GM21447 (cell line): Measurements from ENCODE around the gene HOMEZ.
A peak's percentile ranks its signal among the peaks of the same experiment; 100 is the strongest.

Source experiments
- ATAC-seq: cut with Tn5 transposase; IDR thresholded peaks from one replicate; pipeline ENCODE4 v1.9.1; 2021; ENCODE audit not compliant: unreplicated experiment

Gene HOMEZ

DNA sequence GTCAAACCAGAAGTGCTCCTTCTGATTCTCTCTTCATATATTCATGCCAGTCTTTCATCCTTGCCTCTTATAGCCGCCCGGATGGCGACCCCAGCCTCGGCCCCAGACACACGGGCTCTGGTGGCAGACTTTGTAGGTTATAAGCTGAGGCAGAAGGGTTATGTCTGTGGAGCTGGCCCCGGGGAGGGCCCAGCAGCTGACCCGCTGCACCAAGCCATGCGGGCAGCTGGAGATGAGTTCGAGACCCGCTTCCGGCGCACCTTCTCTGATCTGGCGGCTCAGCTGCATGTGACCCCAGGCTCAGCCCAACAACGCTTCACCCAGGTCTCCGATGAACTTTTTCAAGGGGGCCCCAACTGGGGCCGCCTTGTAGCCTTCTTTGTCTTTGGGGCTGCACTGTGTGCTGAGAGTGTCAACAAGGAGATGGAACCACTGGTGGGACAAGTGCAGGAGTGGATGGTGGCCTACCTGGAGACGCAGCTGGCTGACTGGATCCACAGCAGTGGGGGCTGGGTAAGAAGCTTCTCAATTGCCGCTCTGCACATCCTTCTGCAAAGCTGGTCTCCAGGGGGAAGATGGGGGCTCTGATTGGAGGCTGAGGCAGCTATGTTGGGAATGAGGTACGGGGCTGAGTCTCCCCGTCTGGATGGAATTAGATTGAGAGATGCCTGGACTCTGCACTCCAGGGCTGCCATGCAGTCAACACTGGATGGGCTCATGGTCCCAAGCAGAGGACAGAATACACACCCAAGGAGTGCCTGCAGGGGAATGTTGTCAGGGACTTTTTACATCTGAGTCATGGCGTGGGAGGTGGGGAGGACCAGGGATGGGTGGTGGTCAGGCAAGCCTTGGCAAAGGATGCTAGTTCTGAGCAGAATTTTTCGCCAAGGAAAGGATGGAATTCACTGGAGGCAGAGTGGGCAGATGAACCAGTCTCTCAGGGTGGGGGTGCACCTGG, 22.0 kb upstream of the HOMEZ start:
- no peak for ATAC-seq

GRCh38 chr14:23307146-23307530, 21.2 kb upstream of the HOMEZ start:
- ATAC-seq, result no peak

DNA sequence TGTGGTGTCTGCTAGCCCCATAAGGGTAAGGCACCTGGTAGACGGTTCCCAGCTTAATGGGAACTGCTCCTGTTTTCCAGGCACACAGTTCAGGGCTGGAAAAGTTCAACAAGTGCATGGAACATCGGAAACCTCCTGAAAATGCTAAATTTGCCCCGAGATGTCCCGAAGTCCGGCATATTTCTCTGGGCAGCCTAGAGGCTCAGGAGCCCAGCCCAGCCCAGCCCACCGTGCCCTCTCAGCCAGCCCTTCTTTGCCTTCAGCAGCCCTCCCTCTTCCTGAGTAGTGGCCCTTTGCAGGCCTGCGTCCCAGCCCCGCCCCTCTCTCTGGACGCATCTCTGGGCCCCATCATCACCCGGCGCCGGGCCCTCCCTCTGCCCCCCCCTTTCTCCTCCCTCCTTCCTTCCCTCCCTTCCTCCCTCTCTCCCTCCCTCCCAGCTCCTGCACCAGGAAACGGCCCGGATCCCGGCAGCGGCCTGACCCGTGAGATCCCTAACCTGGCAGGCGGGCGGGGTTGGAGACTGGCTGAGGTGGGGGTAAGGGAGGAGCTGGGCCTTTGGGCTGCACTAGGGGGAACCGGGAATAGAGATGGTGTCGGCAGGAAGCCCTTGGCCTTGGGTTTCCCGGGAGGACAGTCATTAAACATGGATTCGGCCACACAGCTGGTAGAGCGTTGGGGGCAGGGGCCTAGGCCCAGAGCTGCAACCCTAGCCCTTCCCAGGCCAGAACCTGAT, 20.6 kb upstream of the HOMEZ start, which contains the start of gene BCL2L2:
Gene BCL2L2, plus strand, starts transcription at position 422 of the 734 bp plus-strand sequence. CDS start 935 bp downstream, outside the sequence.
- no peak for ATAC-seq

DNA sequence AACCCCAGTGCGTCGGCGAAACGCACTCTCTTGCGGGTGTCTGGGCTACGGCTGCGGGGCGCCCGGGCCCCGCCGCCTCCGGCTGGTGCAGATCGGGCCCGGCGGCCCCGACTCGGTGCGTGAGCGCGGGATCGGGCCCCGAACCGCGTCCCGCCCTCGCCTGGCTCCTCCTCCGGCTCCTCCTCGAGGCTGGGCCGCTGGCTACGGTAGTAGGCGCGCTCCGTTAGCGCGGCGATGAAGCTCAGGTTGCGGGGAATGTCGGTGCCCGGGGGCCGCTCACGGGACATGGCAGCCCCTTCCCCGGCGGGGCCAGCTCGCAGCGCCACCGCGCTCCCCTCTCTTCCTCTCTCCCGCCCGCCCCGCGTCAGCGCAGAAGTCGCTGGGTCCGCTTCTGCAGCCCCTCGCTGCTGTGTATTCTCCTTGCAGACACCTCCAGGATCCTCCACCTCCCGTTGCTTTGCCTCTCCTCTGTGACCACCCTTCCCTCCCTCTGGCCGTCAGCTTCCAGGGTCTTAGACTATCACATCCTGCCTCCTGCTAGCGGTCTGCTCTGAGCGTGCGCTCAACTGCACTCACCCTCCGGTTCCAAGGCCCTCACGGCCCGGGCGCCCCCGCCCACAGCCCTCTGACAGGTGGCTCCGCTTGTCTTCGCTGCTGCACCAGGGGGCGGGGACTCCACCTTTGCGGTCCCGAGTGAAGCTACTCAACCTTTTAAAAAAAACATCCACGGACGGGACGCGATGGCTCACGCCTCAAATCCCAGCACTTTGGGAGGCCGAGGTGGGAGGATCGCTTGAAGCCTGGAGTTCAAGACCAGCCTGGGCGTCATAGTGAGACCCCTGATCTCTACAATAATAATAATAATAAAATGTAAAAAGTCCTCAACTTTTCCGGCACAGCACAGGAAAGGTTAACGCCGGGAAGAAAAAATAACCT, 16.6 kb upstream of the HOMEZ start, which contains the start of gene PPP1R3E:
Gene PPP1R3E, minus strand, starts transcription at position 570 of the 936 bp plus-strand sequence. Its CDS starts 283 bp downstream, at position 287.
- peak; percentile 34 for ATAC-seq

GRCh38 chr14:23301969-23302289, 16.0 kb upstream of the HOMEZ start:
- peak; percentile 9 for ATAC-seq

DNA sequence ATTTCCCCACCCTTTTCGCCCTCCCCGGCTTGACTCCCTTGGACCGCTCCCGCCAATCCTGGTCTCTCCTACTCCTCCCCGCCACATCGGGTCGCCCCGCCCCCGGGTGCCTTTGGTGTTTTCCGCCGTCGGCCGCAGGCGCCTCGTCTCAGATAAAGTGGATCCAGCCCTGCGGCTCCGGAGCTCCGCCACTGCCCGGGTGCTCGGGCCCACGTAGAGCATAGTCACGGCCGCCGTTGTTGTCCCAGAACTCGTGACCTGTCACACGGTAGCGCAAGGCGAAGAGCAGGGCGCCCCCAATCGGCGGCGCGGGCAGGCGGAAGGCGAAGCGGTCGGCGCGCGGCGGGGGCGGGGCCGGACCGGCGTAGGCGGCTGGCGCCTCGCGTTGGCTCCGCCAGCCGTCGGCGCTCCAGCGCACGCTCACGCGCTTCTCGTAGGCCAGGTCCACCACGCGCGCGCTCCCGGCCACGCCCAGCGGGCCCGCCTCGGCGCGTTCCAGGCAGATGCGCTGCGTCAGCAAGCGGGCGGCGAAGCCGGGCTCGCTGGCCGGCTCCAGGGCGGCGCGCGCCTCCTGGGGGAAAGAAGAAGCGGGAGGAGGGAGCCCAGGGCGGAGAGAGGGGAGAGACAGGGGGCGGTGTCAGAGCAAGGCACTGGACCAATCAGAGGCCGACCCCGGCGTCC, 15.5 kb upstream of the HOMEZ start:
- ATAC-seq, result peak; percentile 76

GRCh38 chr14:23300687-23301223, 14.8 kb upstream of the HOMEZ start:
- ATAC-seq, result no peak

DNA sequence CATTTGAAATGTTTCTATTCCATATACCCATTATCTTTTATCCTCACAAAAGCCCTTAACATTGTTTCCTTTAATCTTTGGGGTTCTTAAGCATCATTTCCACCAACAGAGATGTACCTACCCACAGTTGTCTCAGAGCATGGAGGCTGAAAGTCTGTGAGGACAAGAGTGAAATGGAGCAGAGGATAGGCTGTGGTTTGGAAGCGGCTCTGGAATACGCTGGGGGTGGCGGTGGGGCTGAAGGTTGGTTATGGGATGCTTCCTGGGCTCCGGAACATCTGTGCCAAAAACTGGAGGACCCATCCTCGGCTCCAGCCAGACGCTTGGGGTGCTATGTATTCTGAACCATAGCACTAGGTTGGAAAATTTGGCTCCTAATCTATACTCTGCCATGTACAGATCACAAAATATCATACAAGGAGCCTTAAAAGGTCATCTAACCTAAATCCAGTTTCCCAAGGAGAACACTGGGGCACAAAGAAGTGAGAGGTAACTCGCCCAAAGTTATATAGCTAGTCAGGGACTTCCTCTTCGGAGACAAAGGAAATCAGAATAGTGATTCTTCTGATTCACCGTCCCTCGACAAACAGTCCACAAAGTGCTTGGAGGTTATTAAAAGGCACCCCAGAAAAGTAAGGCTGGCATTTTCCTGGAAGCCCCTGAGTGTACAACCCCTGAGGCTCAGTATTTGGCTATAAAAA, 14.2 kb upstream of the HOMEZ start:
- no peak for ATAC-seq

DNA sequence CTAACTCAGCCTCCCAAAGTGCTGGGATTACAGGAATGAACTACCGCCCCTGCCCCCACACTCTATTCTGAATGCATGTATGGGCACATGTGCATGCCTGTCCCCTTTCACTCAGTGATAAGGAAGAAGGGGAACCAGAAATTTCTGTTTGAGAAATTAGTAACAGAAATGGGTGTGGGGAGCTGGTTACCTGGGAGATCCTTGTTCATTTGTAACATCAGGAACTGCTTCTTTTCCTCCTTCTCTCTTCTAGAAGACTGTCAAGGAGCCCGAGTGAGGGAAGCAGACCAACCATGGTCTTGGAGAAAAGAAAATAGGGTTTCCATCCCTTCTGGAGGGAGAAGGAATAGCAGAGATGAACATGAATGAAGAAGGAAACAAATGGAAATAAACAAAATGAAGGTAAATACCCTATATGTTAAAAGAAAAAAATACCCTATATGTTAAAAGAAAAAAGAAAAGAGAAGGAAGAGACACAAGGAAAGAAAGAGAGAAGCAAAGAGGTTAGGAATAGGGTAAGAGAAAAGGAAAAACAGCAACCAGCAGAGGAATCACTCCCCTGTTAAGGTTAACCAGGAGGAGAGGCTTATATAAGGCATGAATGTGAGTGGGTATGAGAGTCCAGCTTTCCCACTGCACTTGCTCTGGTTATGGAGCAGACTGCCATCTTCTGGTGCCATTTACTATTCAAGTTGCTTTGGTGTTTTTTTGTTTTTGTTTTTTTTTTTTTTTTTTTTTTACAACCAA, 13.5 kb upstream of the HOMEZ start:
- ATAC-seq, result no peak

- no peak for ATAC-seq
Observed at GRCh38 chr14:23297611-23298277, 11.8 kb upstream of the HOMEZ start.

GRCh38 chr14:23297096-23297495, 11.2 kb upstream of the HOMEZ start:
- no peak for ATAC-seq

- no peak for ATAC-seq
Observed at GRCh38 chr14:23296012-23296777, 10.3 kb upstream of the HOMEZ start.

- ATAC-seq, result peak; percentile 67
Observed at GRCh38 chr14:23294734-23295561, 9.0 kb upstream of the HOMEZ start.

GRCh38 chr14:23286902-23287479, 1.1 kb upstream of the HOMEZ start:
- no peak for ATAC-seq

DNA sequence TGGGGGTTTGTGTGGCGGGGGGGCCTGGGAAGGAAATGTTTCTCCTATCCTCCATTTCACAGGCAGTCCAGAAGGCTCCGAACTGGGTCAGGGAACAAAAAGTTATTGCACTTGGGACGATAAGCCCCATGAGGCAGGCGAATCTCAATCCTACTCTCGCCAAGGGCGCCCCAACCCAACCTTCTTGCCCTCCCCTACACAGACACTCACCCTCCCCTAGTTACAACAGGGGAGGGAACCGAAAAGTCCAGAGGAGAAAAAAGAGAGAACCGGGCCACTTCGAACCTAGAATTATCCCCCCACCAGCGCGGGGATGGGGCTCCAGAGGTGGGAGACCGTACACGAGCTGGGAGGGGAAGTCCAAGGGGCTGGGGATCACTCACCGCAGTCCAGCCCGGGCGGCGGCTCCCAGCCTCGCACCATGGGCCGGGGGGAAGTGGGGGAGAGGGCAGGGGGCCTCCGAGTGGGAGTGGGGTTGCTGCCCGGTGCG, 357 bp downstream of the HOMEZ start:
- ATAC-seq, result peak; percentile 21
